GM12878 (cell line): Measurements from ENCODE around the gene CD14. TPM values are rescaled to one million over a fixed set of nuclear protein-coding genes. Genes with fewer than 3 reads are reported as not detected.

Source experiments
- microRNA-seq: library from miRNA; unstranded; fragments of <30 nt; microRNA quantifications from one replicate; pipeline ENCODE4, GENCODE V29; 2018
- polyA plus RNA-seq, 11 experiments: library from polyadenylated mRNA; depleted of rRNA in 4 of 11; unstranded in 6 of 11; stranded (reverse) in 5 of 11; fragments of >200 nt; fragmentation: Nextera tagmentation in 4 of 11; fragmentation: Illumina TruSeq in 1 of 11; extraction: Ambion mirVana in 4 of 11; extraction: Trizol in 1 of 11; gene quantifications; 1 replicate in 1 of 11; 2 replicates in 10 of 11; pipeline versions ENCODE4 v1.2.1 to v1.2.3, GENCODE V29; 2011 to 2016; ENCODE audit warnings: inconsistent platforms in 2 of 11, missing spikeins in 2 of 11, low read depth in 1 of 11
- total RNA-seq, 4 experiments: library from RNA; depleted of rRNA in 3 of 4; stranded (reverse); fragments of >200 nt in 3 of 4; fragmentation: Illumina TruSeq in 1 of 4; extraction: Trizol in 1 of 4; gene quantifications; 2 replicates each; pipeline versions ENCODE4 v1.2.1 to v1.2.3, GENCODE V29; 2013 to 2021

The CD14 gene
- total and polyA plus RNA-seq, 10 of the 15 experiments (the other 5 are each of a cell fraction or from before 2014, with no cell fraction given) = 0.09 to 0.72 (median 0.18) TPM; not detected in 5

Small RNA genes within 50 kb of the gene (microRNA-seq; reads per million reads assigned to microRNA genes)
- gene MIR3655 = 5.5 reads per million, percentile 31 among the genes with 10 or more reads in this experiment

Other genes starting within 250 kb of the CD14 start
Only the 7 nearest of the 26 such genes appear.
- gene TMCO6, start 6.3 kb upstream of the CD14 start, total RNA-seq (2014; rRNA removed) = 12.6 and 16.2 TPM in 2 replicates
- gene TMCO6, start 6.3 kb upstream of the CD14 start, total RNA-seq (2014; rRNA removed; fragmentation: Illumina TruSeq; extraction: Trizol) = 6.9 and 7.1 TPM in 2 replicates
- 15.5 and 21.6 TPM in 2 replicates for gene TMCO6, start 6.3 kb upstream of the CD14 start, total RNA-seq (2021)
- 6.7 and 8.4 TPM in 2 replicates for gene TMCO6, start 6.3 kb upstream of the CD14 start, polyA plus RNA-seq (2011; rRNA removed)
- 7.3 and 10.8 TPM in 2 replicates for gene TMCO6, start 6.3 kb upstream of the CD14 start, polyA plus RNA-seq (2014; fragmentation: Illumina TruSeq; extraction: Trizol)
- gene TMCO6, start 6.3 kb upstream of the CD14 start, polyA plus RNA-seq (2014; fragmentation: Nextera tagmentation; extraction: Ambion mirVana) = 1 to 10 TPM; 4.1 to 4.3 TPM
- gene TMCO6, start 6.3 kb upstream of the CD14 start, polyA plus RNA-seq (2014; rRNA removed) = 15.9 and 16.8 TPM in 2 replicates
- gene TMCO6, start 6.3 kb upstream of the CD14 start, polyA plus RNA-seq (2016; fragmentation: Nextera tagmentation; extraction: Ambion mirVana) = 10 to 100 TPM; 12.9 to 13.2 TPM
- 179 and 204 TPM in 2 replicates for gene NDUFA2, start 14.5 kb upstream of the CD14 start, total RNA-seq (2014; rRNA removed)
- gene NDUFA2, start 14.5 kb upstream of the CD14 start, total RNA-seq (2014; rRNA removed; fragmentation: Illumina TruSeq; extraction: Trizol) = 78.5 and 82.1 TPM in 2 replicates
- 97.6 and 104 TPM in 2 replicates for gene NDUFA2, start 14.5 kb upstream of the CD14 start, total RNA-seq (2021)
- gene NDUFA2, start 14.5 kb upstream of the CD14 start, polyA plus RNA-seq (2011; rRNA removed) = 154 and 202 TPM in 2 replicates
- 33.5 and 67.2 TPM in 2 replicates for gene NDUFA2, start 14.5 kb upstream of the CD14 start, polyA plus RNA-seq (2014; fragmentation: Illumina TruSeq; extraction: Trizol)
- gene NDUFA2, start 14.5 kb upstream of the CD14 start, polyA plus RNA-seq (2014; fragmentation: Nextera tagmentation; extraction: Ambion mirVana) = 100 to 1,000 TPM; 488 to 549 TPM
- 202 and 240 TPM in 2 replicates for gene NDUFA2, start 14.5 kb upstream of the CD14 start, polyA plus RNA-seq (2014; rRNA removed)
- gene NDUFA2, start 14.5 kb upstream of the CD14 start, polyA plus RNA-seq (2016; fragmentation: Nextera tagmentation; extraction: Ambion mirVana) = 100 to 1,000 TPM; 267 to 268 TPM
- 68.2 and 77.6 TPM in 2 replicates for gene IK, start 14.7 kb upstream of the CD14 start, total RNA-seq (2014; rRNA removed)
- 135 and 137 TPM in 2 replicates for gene IK, start 14.7 kb upstream of the CD14 start, total RNA-seq (2014; rRNA removed; fragmentation: Illumina TruSeq; extraction: Trizol)
- 67.7 and 75.7 TPM in 2 replicates for gene IK, start 14.7 kb upstream of the CD14 start, total RNA-seq (2021)
- gene IK, start 14.7 kb upstream of the CD14 start, polyA plus RNA-seq (2011; rRNA removed) = 131 and 153 TPM in 2 replicates
- 158 and 180 TPM in 2 replicates for gene IK, start 14.7 kb upstream of the CD14 start, polyA plus RNA-seq (2014; fragmentation: Illumina TruSeq; extraction: Trizol)
- 100 to 1,000 TPM in 1 of 2 experiments, 10 to 100 TPM in 1; 77.2 to 128 TPM for gene IK, start 14.7 kb upstream of the CD14 start, polyA plus RNA-seq (2014; fragmentation: Nextera tagmentation; extraction: Ambion mirVana)
- 81.5 and 90.5 TPM in 2 replicates for gene IK, start 14.7 kb upstream of the CD14 start, polyA plus RNA-seq (2014; rRNA removed)
- 100 to 1,000 TPM; 108 to 119 TPM for gene IK, start 14.7 kb upstream of the CD14 start, polyA plus RNA-seq (2016; fragmentation: Nextera tagmentation; extraction: Ambion mirVana)
- 18.4 and 19.5 TPM in 2 replicates for gene WDR55, start 31.7 kb upstream of the CD14 start, total RNA-seq (2014; rRNA removed)
- 16.7 and 18.8 TPM in 2 replicates for gene WDR55, start 31.7 kb upstream of the CD14 start, total RNA-seq (2014; rRNA removed; fragmentation: Illumina TruSeq; extraction: Trizol)
- gene WDR55, start 31.7 kb upstream of the CD14 start, total RNA-seq (2021) = 22.7 and 23.1 TPM in 2 replicates
- gene WDR55, start 31.7 kb upstream of the CD14 start, polyA plus RNA-seq (2011; rRNA removed) = 21.1 and 22.1 TPM in 2 replicates
- gene WDR55, start 31.7 kb upstream of the CD14 start, polyA plus RNA-seq (2014; fragmentation: Illumina TruSeq; extraction: Trizol) = 17.4 and 19.2 TPM in 2 replicates
- gene WDR55, start 31.7 kb upstream of the CD14 start, polyA plus RNA-seq (2014; fragmentation: Nextera tagmentation; extraction: Ambion mirVana) = 1 to 10 TPM; 3.4 to 3.7 TPM
- 26.6 and 27.8 TPM in 2 replicates for gene WDR55, start 31.7 kb upstream of the CD14 start, polyA plus RNA-seq (2014; rRNA removed)
- 10 to 100 TPM; 22.0 to 25.9 TPM for gene WDR55, start 31.7 kb upstream of the CD14 start, polyA plus RNA-seq (2016; fragmentation: Nextera tagmentation; extraction: Ambion mirVana)
- gene DND1, start 40.4 kb upstream of the CD14 start, total RNA-seq (2014; rRNA removed) = 1.7 and 2.2 TPM in 2 replicates
- gene DND1, start 40.4 kb upstream of the CD14 start, total RNA-seq (2014; rRNA removed; fragmentation: Illumina TruSeq; extraction: Trizol) = 0.41 and 0.49 TPM in 2 replicates
- gene DND1, start 40.4 kb upstream of the CD14 start, total RNA-seq (2021) = 1.8 and 2.6 TPM in 2 replicates
- 0.39 and 0.96 TPM in 2 replicates for gene DND1, start 40.4 kb upstream of the CD14 start, polyA plus RNA-seq (2011; rRNA removed)
- 0.11 and 0.47 TPM in 2 replicates for gene DND1, start 40.4 kb upstream of the CD14 start, polyA plus RNA-seq (2014; fragmentation: Illumina TruSeq; extraction: Trizol)
- not detected for gene DND1, start 40.4 kb upstream of the CD14 start, polyA plus RNA-seq (2014; fragmentation: Nextera tagmentation; extraction: Ambion mirVana)
- gene DND1, start 40.4 kb upstream of the CD14 start, polyA plus RNA-seq (2014; rRNA removed) = 1.8 and 2.9 TPM in 2 replicates
- under 1 TPM; 0.15 to 0.40 TPM for gene DND1, start 40.4 kb upstream of the CD14 start, polyA plus RNA-seq (2016; fragmentation: Nextera tagmentation; extraction: Ambion mirVana)
- gene HARS1, start 58.2 kb upstream of the CD14 start, total RNA-seq (2014; rRNA removed) = 79.5 and 83.2 TPM in 2 replicates
- 64.2 and 68.3 TPM in 2 replicates for gene HARS1, start 58.2 kb upstream of the CD14 start, total RNA-seq (2014; rRNA removed; fragmentation: Illumina TruSeq; extraction: Trizol)
- 68.8 and 77.1 TPM in 2 replicates for gene HARS1, start 58.2 kb upstream of the CD14 start, total RNA-seq (2021)
- gene HARS1, start 58.2 kb upstream of the CD14 start, polyA plus RNA-seq (2011; rRNA removed) = 66.9 and 76.4 TPM in 2 replicates
- 78.7 and 82.0 TPM in 2 replicates for gene HARS1, start 58.2 kb upstream of the CD14 start, polyA plus RNA-seq (2014; fragmentation: Illumina TruSeq; extraction: Trizol)
- gene HARS1, start 58.2 kb upstream of the CD14 start, polyA plus RNA-seq (2014; fragmentation: Nextera tagmentation; extraction: Ambion mirVana) = 10 to 100 TPM; 12.0 to 17.3 TPM
- 74.4 and 76.7 TPM in 2 replicates for gene HARS1, start 58.2 kb upstream of the CD14 start, polyA plus RNA-seq (2014; rRNA removed)
- gene HARS1, start 58.2 kb upstream of the CD14 start, polyA plus RNA-seq (2016; fragmentation: Nextera tagmentation; extraction: Ambion mirVana) = 10 to 100 TPM; 93.0 to 93.8 TPM
- gene HARS2, start 58.3 kb upstream of the CD14 start, total RNA-seq (2014; rRNA removed) = 24.7 and 29.8 TPM in 2 replicates
- 23.6 and 25.0 TPM in 2 replicates for gene HARS2, start 58.3 kb upstream of the CD14 start, total RNA-seq (2014; rRNA removed; fragmentation: Illumina TruSeq; extraction: Trizol)
- 23.0 and 24.1 TPM in 2 replicates for gene HARS2, start 58.3 kb upstream of the CD14 start, total RNA-seq (2021)
- 34.3 and 40.9 TPM in 2 replicates for gene HARS2, start 58.3 kb upstream of the CD14 start, polyA plus RNA-seq (2011; rRNA removed)
- 20.1 and 23.5 TPM in 2 replicates for gene HARS2, start 58.3 kb upstream of the CD14 start, polyA plus RNA-seq (2014; fragmentation: Illumina TruSeq; extraction: Trizol)
- 10 to 100 TPM in 1 of 2 experiments, 1 to 10 TPM in 1; 9.3 to 13.1 TPM for gene HARS2, start 58.3 kb upstream of the CD14 start, polyA plus RNA-seq (2014; fragmentation: Nextera tagmentation; extraction: Ambion mirVana)
- 27.5 and 28.9 TPM in 2 replicates for gene HARS2, start 58.3 kb upstream of the CD14 start, polyA plus RNA-seq (2014; rRNA removed)
- 10 to 100 TPM; 31.2 to 33.4 TPM for gene HARS2, start 58.3 kb upstream of the CD14 start, polyA plus RNA-seq (2016; fragmentation: Nextera tagmentation; extraction: Ambion mirVana)